ENCODE results near the gene DEGS1. TPM values are rescaled to one million over a fixed set of nuclear protein-coding genes. Genes with fewer than 3 reads are reported as not detected.

Gene DEGS1
- total and polyA plus RNA-seq, 2 experiments from 2014 or later: 45.7 to 67.9 TPM

GRCh38 chr1:224213438-224214119 is 30.5 kb downstream of the DEGS1 start (continued):
- TF ChIP-seq ZNF114 (CRISPR knock-in tag; IDR thresholded peaks at IDR 0.05) (no peak), EZH2phosphoT487 (IDR thresholded peaks at IDR 0.05; ENCODE audit: unreplicated experiment) (no peak)

GRCh38 chr1:224216382-224216781 is 33.3 kb downstream of the DEGS1 start:
- ATAC-seq: no peak
- no peak overlapping the region for H2AFZ ChIP-seq
- H3K36me3 ChIP-seq (ENCODE audit: insufficient read depth): no peaks in the 10 kb centered on the region
- H3K27me3 ChIP-seq (ENCODE audit: insufficient read depth): no peaks in the 10 kb centered on the region
- no peaks in the 10 kb centered on the region for H3K79me2 ChIP-seq (replicated peaks; ENCODE audit: insufficient read depth)
- H3K4me1 ChIP-seq (ENCODE audit: insufficient read depth): peaks cover 17% of the 10 kb centered on the region
- Mint-ChIP-seq H3K4me1 (peaks cover 32% of the 10 kb centered on the region), H3K9me3 (no peaks in the 10 kb centered on the region), H3K27me3 (ENCODE audit: insufficient read depth, low read depth, poor library complexity) (peaks cover 12% of the 10 kb centered on the region), H3K4me3 (no peak overlapping the region), H3K36me3 (ENCODE audit: low read depth) (no peaks in the 10 kb centered on the region), H3K27ac (no peak overlapping the region)
- H3K4me2 ChIP-seq: no peak overlapping the region
- no peaks in the 10 kb centered on the region for H3K9me2 ChIP-seq (ENCODE audit: insufficient read depth)
- no peak for DNase-seq (ENCODE audit: low spot score)
- no peak overlapping the region for H3K4me3 ChIP-seq
- H3F3A ChIP-seq (replicated peaks; ENCODE audit: low read depth): peaks cover 8% of the 10 kb centered on the region; the same call in 1 of the 2 replicates
- H4K20me1 ChIP-seq (replicated peaks; ENCODE audit: insufficient read depth): no peaks in the 10 kb centered on the region
- TF ChIP-seq ZNF331 (CRISPR knock-in tag; IDR thresholded peaks at IDR 0.05; ENCODE audit: low read depth): no peak
- no peak for TF ChIP-seq JUNB (IDR thresholded peaks at IDR 0.05; ENCODE audit: unreplicated experiment)
- TF ChIP-seq ZNF114 (CRISPR knock-in tag; IDR thresholded peaks at IDR 0.05): no peak
- no peak for TF ChIP-seq ETS1 (IDR thresholded peaks at IDR 0.05)
- TF ChIP-seq STAT1 (IDR thresholded peaks at IDR 0.05; ENCODE audit: unreplicated experiment): no peak
- TF ChIP-seq REST (IDR thresholded peaks at IDR 0.05; ENCODE audit: unreplicated experiment): no peak
- TF ChIP-seq CTCF (conservative IDR thresholded peaks at IDR 0.05; ENCODE audit: low read depth in 2 of 2): no peak
- no peak for TF ChIP-seq ZNF462 (CRISPR knock-in tag; IDR thresholded peaks at IDR 0.05)
- TF ChIP-seq EZH2phosphoT487 (IDR thresholded peaks at IDR 0.05; ENCODE audit: unreplicated experiment): no peak
- TF ChIP-seq NANOG (IDR thresholded peaks at IDR 0.05; ENCODE audit: borderline replicate concordance): no peak
- TF ChIP-seq POLR2AphosphoS5 (IDR thresholded peaks at IDR 0.05; ENCODE audit: low read depth): no peak
- no peak for TF ChIP-seq CREB1 (CRISPR knock-in tag; IDR thresholded peaks at IDR 0.05; ENCODE audit: low read depth)
- TF ChIP-seq EZH2 (IDR thresholded peaks at IDR 0.05; ENCODE audit: low read depth, unreplicated experiment): no peak
- no peak overlapping the region for H3K27ac ChIP-seq (ENCODE audit: low read depth)

All from GM23338 (cell line).